Measurements from ENCODE around the gene CT45A2.
"Not testable (repeated sequence)": the region's sequence is repeated elsewhere in the genome, so short reads cannot be mapped to it uniquely, and the experiment has no call there.

Gene CT45A2, protein sequence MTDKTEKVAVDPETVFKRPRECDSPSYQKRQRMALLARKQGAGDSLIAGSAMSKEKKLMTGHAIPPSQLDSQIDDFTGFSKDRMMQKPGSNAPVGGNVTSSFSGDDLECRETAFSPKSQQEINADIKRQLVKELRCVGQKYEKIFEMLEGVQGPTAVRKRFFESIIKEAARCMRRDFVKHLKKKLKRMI

DNA sequence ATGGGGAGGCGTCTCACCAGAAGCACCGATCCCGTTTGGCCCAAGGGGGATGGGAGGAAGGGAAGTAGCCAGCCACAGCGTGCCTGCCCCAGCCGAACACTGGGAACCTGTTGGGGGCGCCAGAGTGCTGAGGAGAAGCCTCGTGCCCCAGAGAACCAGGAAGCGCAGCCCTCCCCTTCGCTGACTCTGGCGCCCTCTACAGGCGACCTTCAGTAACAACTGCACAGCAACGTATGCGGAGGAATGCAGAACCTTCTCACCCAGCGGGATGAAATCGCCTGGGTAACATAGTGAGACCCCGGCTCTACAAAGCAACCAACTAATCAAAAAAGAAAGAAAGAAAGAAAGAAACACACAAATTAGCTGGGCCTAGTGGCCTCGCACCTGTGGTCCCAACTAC, at the start of gene CT45A2:
CT45A2 (minus strand) TSS at position 101 of the 400 bp plus-strand sequence. CDS start 3,747 bp downstream, outside the sequence.
- not testable (repeated sequence) for DNase-seq

DNA sequence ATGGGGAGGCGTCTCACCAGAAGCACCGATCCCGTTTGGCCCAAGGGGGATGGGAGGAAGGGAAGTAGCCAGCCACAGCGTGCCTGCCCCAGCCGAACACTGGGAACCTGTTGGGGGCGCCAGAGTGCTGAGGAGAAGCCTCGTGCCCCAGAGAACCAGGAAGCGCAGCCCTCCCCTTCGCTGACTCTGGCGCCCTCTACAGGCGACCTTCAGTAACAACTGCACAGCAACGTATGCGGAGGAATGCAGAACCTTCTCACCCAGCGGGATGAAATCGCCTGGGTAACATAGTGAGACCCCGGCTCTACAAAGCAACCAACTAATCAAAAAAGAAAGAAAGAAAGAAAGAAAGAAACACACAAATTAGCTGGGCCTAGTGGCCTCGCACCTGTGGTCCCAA, 34.6 kb upstream of the CT45A2 start, which contains the start of gene CT45A8:
CT45A8 (minus strand) TSS at position 101 of the 400 bp plus-strand sequence. CDS start 3,755 bp downstream, outside the sequence.
- not testable (repeated sequence) for DNase-seq

DNA sequence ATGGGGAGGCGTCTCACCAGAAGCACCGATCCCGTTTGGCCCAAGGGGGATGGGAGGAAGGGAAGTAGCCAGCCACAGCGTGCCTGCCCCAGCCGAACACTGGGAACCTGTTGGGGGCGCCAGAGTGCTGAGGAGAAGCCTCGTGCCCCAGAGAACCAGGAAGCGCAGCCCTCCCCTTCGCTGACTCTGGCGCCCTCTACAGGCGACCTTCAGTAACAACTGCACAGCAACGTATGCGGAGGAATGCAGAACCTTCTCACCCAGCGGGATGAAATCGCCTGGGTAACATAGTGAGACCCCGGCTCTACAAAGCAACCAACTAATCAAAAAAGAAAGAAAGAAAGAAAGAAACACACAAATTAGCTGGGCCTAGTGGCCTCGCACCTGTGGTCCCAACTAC, 17.4 kb upstream of the CT45A2 start, which contains the start of gene CT45A7:
CT45A7 (minus strand) TSS at position 101 of the 400 bp plus-strand sequence. CDS start 3,747 bp downstream, outside the sequence.
- DNase-seq: not testable (repeated sequence)

GRCh38 chrX:135802687-135803086, 17.1 kb downstream of the CT45A2 start, which contains the start of gene CT45A6:
TSS of gene CT45A6 (minus strand) at chrX:135802787. CDS start at chrX:135798993, 3,794 bp downstream.
- not testable (repeated sequence) for DNase-seq

DNA sequence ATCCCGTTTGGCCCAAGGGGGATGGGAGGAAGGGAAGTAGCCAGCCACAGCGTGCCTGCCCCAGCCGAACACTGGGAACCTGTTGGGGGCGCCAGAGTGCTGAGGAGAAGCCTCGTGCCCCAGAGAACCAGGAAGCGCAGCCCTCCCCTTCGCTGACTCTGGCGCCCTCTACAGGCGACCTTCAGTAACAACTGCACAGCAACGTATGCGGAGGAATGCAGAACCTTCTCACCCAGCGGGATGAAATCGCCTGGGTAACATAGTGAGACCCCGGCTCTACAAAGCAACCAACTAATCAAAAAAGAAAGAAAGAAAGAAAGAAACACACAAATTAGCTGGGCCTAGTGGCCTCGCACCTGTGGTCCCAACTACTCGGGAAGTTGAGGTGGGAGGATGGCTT, 34.4 kb downstream of the CT45A2 start, which contains the start of gene CT45A5:
CT45A5 (minus strand) TSS at position 101 of the 400 bp plus-strand sequence. CDS start 3,774 bp downstream, outside the sequence.
- DNase-seq: not testable (repeated sequence)

- not testable (repeated sequence) for DNase-seq
These were observed 51.7 kb downstream of the CT45A2 start, which contains the start of gene CT45A3 for GRCh38 chrX:135768091-135768490. TSS of gene CT45A3 (minus strand) at chrX:135768191. CDS start at chrX:135764444, 3,747 bp downstream.
